ENCODE measurements around the gene RNU2-1. TPM values are rescaled to one million over a fixed set of nuclear protein-coding genes. Genes with fewer than 3 reads are reported as not detected.
A peak's percentile ranks its signal among the peaks of the same experiment; 100 is the strongest.

Gene RNU2-1
- total RNA-seq, 6 experiments from 2014 or later: 626 to 4,576 (median 3,287) TPM; not detected in 2

DNA sequence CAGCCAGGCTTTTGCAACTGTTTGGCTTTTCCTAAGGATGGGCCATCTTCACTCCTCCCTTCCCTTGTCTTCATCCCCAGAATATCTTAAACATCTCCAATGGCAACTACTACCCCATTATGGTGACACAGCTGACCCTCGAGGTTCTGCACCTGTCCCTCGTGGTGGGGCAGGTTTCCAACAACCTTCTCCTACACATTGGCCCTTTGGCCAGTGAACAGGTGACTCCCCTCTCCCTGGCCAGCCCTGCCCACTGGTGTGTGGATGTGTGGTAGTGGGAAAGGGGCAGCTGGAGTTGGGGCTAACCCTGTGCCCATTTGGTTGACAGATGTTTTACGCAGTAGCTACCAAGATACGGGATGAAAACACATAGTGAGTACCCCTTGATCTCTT, 17.4 kb downstream of the RNU2-1 start:
- WGBS (ENCODE audit: insufficient coverage, low coverage, low lambda C conversion rate, missing lambda C conversion rate): 60% methylated on average over 4 of the region's 4 CpGs
- Histone ChIP-seq H3K4me1 (peaks cover 0 to 49% (median 20%) of the 10 kb centered on the region in 4 donors), H3K9me3 (no peaks in the 10 kb centered on the region), H3K36me3 (peaks cover 0 to 9% (median 1%) of the 10 kb centered on the region in 4 donors), H3K27me3 (no peaks in the 10 kb centered on the region), H3K4me3 (no peak overlapping the region), H3K27ac (peak overlapping the region in 1 of 3 donors; percentile 45)
- ATAC-seq (no peak), DNase-seq (no peak)
- TF ChIP-seq POLR2A (IDR thresholded peaks at IDR 0.05): no peak
- intact Hi-C loops (cut with DNase I): no loop called here

DNA sequence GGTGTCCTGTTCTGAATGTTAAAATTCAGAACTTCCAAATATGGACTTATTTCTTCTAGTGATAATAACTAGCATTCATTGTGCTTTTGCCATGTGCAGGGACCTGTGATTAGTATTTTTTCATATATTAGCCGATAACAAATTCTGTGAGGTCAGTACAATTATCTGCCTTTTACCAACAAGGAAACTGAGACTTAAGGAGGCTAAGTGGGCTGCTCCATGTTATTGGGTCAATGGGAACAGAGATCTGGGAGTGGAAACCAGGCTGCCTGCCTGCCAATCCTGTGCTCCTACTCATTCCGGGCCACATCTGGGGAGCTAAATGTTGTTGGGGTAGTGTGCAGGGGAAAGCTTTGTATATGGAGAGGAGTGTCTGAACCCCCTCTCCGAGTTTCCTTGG, 18.4 kb downstream of the RNU2-1 start:
- ATAC-seq (no peak), DNase-seq (no peak)
- intact Hi-C loops (cut with DNase I): no loop called here

DNA sequence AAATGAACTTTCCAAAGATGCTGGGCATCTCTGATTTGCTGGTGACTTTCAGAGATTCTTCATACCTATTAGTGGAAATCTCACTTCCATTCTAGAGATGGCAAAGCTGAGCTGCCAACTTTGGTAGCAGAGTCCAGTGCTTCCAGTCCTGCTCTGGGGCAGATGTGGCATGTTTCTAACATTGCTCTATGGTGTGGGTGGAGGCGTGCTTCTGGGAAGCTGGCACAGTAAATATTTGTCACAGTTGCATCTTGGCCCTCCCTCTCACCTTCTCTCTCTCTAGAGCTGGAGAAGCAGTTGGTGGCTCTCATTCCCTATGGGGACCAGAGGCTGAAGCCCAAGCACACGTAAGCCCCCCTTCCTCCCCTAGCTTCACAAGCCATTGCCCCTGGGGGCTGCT, 20.2 kb downstream of the RNU2-1 start:
- Histone ChIP-seq H3K4me1 (peaks cover 0 to 59% (median 25%) of the 10 kb centered on the region in 4 donors), H3K27ac (peak overlapping the region in 2 of 3 donors; percentile 34 to 68), H3K4me3 (peak overlapping the region in 1 of 3 donors; percentile 0), H3K27me3 (no peaks in the 10 kb centered on the region), H3K36me3 (peaks cover 0 to 30% (median 7%) of the 10 kb centered on the region in 4 donors), H3K9me3 (no peaks in the 10 kb centered on the region)
- no CpG with 5 or more reads among the region's 2 CpGs for whole genome bisulfite sequencing (ENCODE audit: insufficient coverage, low coverage, low lambda C conversion rate, missing lambda C conversion rate)
- ATAC-seq (peak; percentile 35 to 72 (median 60)), DNase-seq (peak in 2 of 3 donors; percentile 56 to 57)
- intact Hi-C loops (cut with DNase I): no loop called here
- TF ChIP-seq, protein P1, sequence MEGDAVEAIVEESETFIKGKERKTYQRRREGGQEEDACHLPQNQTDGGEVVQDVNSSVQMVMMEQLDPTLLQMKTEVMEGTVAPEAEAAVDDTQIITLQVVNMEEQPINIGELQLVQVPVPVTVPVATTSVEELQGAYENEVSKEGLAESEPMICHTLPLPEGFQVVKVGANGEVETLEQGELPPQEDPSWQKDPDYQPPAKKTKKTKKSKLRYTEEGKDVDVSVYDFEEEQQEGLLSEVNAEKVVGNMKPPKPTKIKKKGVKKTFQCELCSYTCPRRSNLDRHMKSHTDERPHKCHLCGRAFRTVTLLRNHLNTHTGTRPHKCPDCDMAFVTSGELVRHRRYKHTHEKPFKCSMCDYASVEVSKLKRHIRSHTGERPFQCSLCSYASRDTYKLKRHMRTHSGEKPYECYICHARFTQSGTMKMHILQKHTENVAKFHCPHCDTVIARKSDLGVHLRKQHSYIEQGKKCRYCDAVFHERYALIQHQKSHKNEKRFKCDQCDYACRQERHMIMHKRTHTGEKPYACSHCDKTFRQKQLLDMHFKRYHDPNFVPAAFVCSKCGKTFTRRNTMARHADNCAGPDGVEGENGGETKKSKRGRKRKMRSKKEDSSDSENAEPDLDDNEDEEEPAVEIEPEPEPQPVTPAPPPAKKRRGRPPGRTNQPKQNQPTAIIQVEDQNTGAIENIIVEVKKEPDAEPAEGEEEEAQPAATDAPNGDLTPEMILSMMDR (IDR thresholded peaks at IDR 0.05): no peak
- peak; percentile 37 for TF ChIP-seq POLR2A (IDR thresholded peaks at IDR 0.05)

More for the DNA sequence above, 18.4 kb downstream of the RNU2-1 start:
- H3K4me1 ChIP-seq: peaks cover 0 to 58% (median 25%) of the 10 kb centered on the region in 4 donors
- 93% methylated on average over 2 of the region's 3 CpGs for WGBS (ENCODE audit: insufficient coverage, low coverage, low lambda C conversion rate, missing lambda C conversion rate)
- H3K36me3 ChIP-seq: peaks cover 0 to 14% (median 1%) of the 10 kb centered on the region in 4 donors
- no peak overlapping the region for H3K4me3 ChIP-seq
- TF ChIP-seq, protein P1 (IDR thresholded peaks at IDR 0.05): no peak
- TF ChIP-seq POLR2A (IDR thresholded peaks at IDR 0.05): no peak
- no peaks in the 10 kb centered on the region for H3K9me3 ChIP-seq
- H3K27me3 ChIP-seq: no peaks in the 10 kb centered on the region
- no peak overlapping the region for H3K27ac ChIP-seq

DNA sequence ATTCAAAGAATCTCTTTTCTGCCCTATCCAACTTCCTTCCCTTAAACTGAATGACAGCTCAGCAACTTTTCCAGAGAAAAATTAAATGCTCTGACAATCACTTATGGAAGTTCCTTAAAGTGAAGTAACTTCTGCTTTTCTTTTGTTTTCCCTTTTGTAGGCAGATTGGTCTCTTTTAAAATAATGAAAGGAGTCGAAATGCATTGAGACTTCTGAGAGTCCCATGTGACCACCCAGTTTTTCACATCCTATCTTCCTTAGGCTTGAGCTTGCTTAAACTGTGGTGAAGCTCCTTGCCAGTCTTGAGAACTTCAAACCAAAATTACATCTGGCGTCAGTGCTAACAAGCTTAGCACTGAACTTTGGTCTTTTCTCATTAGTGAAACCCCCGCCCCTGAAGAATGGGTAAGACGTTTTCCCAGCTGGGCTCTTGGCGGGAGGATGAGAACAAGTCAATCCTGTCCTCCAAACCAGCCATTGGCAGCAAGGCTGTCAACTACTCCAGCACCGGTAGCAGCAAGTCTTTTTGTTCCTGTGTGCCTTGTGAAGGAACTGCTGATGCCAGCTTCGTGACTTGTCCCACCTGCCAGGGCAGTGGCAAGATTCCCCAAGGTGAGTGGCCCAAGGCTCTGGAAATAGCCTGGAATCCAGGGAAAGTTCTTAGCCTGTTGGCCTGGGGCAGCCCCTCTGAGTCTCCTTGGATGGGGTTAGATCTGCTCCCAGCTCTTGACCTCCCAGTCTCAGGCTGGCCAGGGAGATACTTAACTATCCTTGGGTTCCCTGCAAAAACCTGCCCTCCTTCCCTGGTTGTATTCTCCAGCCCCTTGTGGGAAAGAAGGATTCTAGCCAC, 20.9 kb downstream of the RNU2-1 start:
- WGBS (ENCODE audit: insufficient coverage, low coverage, low lambda C conversion rate, missing lambda C conversion rate): 44% methylated on average over 5 of the region's 7 CpGs
- ATAC-seq: peak in 2 of 4 donors; percentile 2 to 14
- Histone ChIP-seq H3K9me3 (no peaks in the 10 kb centered on the region), H3K4me1 (peaks cover 0 to 59% (median 25%) of the 10 kb centered on the region in 4 donors), H3K4me3 (peak overlapping the region; percentile 46 to 60 (median 57)), H3K27ac (peak overlapping the region; percentile 63 to 78 (median 68)), H3K36me3 (peaks cover 0 to 36% (median 7%) of the 10 kb centered on the region in 4 donors), H3K27me3 (no peaks in the 10 kb centered on the region)
- intact Hi-C loops (cut with DNase I): no loop called here
- no peak for TF ChIP-seq POLR2A (IDR thresholded peaks at IDR 0.05)
- TF ChIP-seq, protein P1 (IDR thresholded peaks at IDR 0.05): no peak
- DNase-seq: no peak

Measured in right lobe of liver (tissue), 6 donors.